Amniotic stem cell (primary cell): ENCODE measurements around the gene ARFGAP2.
A peak's percentile ranks its signal among the peaks of the same experiment; 100 is the strongest.

Experiments used
- DNase-seq: peaks from one replicate; lab custom pipeline; 2025; lab: John Stamatoyannopoulos, UW

The ARFGAP2 gene

DNA sequence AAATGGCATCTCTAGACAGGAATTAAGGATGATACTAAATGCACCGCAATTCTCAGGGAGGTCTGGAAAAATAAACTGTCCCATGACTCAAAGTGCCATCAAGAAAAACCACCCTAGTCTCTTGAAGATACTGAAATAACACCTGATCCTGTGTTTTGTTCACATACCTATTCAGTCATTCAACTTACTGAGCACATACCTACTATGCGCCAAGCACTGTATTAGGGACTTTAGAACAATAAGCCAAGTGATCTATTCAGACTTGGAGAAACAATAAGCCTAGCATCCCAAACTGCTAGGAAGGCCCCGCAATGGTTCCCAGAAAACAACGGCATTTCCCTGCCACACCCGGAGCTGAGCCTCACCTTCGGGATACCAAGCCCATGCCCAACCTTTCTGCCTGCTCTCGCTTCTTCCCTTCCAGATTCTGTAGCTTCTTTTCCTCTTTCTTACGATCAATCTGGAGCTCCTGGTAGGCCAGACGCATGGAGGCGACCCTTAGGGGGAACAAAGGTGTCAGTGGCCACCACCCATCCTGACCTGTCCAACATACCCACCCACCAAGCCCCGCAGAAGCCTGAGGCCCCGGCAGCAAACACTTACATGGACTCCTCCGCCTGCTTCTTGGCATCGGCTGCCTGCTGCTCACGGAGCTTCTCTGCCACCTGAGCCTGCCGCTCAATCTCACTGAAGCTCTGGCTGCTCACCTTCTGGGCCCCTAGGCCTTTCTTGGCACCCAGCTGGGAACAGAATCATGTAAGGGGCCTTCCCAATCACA lies 5.4 kb downstream of the ARFGAP2 start:
- no peak for DNase-seq

DNA sequence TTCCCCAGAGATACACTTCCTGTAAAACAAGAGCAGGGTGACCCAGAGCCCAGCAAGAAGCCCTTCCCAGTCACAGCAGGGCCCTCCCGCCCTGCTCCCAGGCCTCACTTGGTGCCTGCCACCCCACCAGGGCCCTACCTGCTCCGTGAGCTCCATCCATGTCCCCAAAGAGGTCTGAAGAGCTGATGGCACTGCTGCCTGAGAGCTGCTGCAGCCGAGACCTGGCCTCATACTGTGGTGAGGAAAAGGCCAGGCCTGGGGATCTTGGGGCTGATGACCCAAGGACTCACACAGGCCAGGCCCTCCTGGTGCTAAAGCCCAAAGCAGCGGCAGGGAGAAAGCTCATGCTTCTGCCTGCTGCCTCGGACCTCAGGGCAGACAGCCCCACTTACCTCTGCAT lies 10.3 kb downstream of the ARFGAP2 start:
- no peak for DNase-seq

DNA sequence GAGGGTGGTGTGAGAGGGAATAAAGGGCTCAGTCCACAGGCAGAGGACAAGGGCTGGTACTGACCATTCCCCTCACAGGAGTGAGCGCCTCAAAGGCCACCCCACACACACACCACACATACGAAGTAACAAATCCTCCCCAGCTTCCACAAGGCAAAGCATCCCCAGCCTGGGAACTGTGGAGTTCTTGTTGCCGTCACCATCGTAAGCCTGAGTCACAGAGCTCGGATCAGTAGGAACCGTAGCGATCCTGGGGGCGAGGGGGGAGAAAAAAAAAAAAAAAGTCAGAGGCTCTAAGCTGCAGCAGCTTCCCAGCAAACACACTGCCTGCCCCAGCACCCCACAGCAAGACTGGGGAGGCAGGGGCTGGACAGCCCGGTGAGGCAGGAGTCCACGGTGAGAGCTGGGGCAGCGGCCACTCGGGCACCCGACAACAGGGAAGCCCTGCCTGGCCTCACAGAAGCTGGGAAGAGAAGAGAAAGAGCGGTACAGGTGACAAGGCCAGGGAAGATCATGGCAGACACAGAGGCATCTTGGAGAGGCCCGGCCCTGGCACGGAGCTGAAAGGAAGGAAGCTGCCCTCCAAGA lies 11.3 kb downstream of the ARFGAP2 start:
- no peak for DNase-seq

DNA sequence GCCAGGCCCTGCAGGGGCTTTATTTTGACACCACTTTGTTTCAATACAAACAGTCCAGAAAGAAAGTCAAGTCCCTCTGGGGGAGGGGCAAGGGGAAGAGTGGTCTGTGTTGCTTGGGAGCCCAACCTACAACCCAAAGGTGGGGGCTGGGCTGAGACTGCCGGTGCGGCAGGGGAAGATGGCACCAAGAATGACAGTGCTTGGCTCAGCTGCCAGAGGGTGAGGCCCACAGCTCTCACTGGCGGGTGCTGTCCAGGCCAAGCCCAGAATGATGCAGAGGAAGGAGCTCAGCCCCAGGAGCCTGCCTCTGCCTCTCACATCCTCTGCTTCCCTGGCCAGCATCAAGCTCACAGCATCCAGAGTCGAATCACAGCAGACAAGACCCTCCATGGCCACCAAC lies 12.4 kb downstream of the ARFGAP2 start:
- no peak for DNase-seq

DNA sequence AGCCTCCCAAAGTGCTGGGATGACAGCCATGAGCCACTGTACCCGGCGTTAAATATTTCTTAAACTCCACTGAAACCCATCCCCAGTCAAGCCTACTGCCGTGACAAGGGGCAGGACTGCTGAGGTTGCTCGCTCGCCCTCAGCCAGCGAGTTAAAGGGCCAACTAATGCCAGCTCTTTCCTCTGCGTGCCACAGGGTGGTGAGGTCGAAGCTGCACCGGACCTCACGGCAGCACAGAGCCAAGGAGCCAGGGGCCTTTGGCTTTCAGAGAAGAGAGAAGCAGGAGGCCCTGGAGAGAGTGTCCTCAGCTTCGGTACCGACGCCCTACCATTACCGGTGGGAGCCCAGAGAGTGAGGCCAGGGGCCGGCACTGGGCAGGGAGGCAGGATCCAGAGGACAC lies 12.8 kb downstream of the ARFGAP2 start:
- no peak for DNase-seq

DNA sequence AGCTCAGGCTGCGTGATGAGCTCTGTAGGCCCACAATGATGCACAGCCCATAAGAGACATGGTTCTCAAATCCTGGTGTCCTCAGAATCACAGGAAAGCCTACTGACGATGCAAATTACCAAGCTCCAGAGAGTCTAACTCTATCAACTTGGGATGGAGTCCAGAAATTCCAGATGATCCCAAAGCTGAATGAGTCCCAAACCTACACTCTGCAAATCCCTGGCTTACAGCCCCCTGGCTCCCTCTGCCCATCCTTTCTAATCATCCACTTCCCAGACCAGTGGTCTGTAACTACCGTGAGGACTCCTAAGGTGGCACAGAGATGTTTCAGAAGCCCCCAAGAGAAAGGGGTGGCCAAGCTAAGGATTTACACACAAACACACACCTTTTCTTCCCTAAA lies 13.5 kb downstream of the ARFGAP2 start:
- DNase-seq = no peak

DNA sequence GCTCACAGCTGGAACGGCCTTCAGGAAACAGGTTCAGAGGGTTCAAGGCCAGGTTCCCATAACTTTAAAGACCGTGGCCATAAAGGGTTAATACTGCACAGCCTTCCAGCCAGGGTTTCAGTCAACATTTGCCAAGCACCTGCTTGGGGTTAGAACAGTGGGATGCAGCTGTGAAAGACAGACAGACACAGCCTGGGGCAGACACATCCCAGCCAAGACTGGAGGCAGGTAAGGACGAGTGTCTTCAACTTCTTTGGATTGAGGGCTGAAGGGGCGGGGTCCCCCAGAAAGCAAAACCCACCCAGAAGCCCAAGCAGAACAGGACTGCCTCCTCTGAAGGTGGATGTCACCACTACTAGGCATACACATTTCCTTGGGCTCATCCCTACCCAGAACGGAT lies 14.3 kb downstream of the ARFGAP2 start:
- DNase-seq = no peak

DNA sequence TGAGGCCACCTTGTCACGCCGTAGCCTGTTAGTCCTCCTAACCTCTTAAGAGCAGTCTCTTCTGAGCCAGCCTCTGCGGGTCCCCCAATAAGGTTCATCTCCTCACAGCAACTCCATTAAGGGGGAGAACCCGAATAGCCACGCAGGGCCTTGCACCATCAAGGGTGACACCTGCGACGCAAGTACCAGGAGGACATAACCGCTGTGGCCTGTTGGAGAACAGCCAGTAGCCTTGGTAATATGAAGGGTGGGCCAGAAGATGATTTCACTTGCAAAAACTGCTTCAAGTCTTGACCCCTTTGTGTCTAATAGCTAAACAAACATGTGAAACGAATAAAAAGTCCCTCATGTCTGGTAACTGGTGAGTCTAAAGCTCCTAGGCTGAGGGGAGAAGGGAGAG lies 14.8 kb downstream of the ARFGAP2 start:
- no peak for DNase-seq

DNA sequence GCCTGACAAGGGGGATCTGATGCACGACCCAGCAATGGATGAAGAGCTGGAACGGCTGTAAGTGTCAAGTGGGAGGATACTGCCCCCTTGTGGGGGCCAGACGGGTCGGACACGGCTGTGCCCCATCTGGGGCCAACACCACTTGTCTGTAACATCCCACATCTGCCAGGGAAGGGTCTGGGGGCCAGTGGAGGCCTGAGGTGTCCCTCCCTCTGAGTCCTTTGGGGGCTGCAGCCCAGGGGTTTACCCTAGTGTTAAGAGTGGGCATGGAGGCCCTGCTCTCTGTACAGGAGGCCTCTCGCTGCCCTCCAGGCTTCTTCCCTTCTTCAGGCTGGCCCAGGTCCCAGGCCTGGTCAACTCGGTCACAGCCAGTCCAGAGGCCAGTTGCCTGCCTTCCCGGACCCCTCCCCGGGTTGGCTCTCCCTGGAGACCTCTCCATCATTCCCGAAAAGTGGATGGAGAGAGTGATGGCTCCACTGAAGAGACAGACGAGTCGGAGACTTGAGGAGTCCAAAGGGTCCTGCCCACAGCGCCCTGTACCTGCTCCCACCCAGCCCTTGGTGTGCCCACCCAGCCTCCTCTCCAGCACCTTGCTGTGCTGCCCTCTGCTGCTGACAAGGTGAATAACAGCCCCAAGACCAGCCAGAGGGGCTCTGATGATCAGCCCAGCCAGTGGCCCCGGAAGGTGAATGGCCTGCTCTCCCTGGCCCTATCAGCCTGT lies 15.4 kb downstream of the ARFGAP2 start:
- DNase-seq = peak; percentile 17

DNA sequence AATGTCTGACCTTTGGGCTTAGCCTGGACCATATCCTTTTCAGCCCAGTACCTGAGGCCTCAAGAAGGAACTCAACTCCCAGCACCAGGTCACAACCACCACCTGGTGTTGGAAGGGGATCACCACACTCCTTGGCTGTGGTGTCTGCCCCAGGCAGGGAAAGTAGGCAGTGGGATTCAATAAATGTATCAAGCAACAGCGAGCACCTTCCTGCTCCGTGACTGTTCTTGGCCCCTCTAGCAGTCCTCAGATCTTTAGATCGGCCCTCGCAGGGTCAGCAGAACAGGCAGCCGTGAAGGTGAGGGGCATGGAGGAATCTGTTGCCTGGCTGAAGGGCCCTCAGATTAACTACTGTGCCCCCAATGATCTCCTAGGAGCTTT lies 15.9 kb downstream of the ARFGAP2 start:
- no peak for DNase-seq

DNA sequence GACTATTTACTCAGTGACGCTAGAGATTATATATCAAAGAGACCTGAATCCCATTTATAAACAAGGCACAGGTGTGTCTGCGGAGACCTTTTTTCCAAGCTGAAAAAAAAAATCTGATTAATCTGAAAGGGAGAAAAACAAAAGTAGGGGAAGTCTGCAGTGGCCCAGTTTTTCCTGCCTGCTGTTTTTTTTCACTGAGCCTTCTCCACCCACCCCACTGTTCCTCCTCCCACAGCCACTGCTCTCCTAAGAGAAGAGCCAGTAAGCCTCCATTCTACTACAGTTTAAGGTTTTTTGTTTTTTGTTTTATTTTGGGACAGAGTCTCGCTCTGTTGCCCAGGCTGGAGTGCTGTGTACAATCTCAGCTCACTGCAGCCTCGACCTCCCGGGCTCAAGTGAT lies 18.4 kb downstream of the ARFGAP2 start:
- no peak for DNase-seq

DNA sequence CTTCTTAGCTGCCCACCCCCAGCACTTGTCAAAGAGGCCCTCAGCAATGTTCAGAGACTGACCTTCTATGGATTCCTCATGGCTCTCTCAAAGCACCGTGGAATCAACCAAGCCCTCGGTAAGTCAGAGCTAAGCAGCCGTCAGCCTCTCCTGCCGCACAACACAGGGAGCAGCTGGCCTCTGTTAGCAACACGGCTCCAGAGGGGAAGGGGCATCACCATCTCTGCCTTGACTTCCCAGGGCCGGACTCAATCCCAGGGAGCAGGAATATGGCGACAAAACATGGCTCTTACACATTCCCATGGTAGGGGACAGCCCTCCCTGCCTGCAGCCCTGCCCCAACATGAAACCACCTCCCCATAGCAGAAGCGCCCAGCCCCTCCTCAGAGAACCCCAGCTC lies 18.9 kb downstream of the ARFGAP2 start:
- no peak for DNase-seq

DNA sequence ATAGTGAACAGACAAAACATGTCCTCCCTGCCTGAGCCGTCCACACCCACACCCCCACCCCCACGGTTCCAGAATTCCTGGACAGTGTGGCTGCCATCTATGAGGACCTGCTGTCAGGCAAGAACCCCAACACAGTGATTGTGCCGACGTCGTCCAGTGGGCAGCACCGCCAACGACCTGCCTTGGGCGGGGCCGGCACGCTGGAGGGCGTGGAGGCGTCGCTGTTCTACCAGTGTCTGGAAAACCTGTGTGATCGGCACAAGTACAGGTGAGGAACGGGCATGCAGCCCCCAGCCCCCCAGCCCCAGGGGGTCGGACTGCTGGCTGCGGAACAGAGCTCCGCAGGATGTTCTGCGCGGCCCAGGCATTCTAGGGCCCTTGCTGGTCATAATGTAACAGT lies 19.7 kb downstream of the ARFGAP2 start:
- no peak for DNase-seq

DNA sequence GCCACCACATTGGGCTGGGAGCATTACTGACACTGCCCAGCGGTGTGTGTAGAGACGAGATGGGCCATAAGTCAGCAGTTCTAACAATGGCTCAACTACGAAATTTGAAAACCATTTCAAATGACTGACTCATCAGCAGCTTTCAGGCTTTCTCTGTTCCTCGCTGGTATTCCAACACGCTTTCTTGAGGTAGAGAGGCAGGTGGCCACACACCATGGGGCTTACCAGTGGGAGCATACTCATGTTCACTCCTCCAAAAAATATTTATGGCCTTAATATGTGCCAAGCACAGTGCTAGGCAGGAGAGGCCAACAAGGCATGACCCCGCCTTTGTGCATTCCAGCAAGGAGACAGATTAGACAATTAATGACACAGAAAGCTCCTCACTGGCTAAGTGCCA lies 20.3 kb downstream of the ARFGAP2 start:
- DNase-seq = no peak

DNA sequence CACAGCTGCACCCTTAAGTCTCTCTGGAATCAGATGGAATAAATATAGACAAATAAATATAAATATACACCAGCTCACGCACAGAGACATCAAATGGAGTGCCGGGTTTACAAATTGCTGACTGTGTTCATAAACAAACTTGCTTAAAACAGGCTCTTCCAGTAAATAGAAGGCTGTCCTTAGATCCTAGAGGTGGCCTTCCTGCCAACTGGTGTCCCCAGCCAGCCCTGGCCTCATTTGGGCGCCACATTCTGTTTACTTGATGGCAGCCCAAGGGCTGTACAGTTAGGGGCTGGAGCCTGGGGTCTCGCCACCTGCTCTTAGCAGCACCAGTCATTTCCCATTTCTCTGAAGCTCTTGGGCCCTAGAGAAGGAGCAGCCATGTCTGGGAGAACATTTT lies 20.8 kb downstream of the ARFGAP2 start:
- DNase-seq = no peak

DNA sequence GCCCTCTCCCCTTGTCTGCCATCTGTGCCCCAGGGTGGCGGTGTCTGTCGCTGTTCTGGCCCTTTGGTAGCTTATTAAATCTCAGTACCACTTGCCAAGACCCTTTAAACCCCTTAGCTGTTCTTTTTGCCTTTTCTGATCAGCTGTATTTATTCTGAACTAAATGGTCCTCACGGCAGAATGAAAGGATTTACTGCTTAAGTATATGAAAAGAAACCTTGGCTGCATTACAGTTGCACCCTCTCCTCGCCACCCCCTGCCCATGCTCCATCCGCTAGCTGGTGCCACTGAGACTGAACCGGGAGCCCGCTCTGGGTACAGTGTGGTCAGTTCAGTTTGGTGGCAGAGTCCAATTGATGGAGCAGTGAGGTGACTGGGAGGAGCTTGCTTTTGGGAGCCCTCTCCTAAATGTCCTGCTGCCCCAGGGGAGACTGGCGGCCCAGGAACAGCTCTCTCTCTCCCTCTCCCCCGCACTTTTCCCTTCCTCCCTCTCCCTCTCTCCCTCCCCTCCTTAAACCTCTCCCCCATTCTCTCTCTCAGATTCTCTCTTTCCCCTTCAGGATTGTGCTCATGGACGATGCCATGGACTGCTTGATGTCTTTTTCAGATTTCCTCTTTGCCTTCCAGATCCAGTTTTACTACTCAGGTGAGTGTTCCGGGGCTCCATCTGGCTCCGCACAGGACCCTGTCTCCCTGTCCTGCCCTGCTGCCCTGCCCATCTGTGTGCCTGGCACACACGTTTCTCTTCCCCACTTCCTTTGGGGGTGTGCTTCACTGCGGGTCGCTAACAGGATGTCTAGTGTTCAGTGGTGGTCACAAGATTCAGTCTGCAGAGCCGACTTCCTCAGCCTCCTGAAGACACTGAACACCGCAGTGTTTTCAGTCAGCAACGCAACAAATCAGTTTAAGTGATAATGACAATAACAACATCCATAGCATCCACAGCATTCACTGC lies 21.8 kb downstream of the ARFGAP2 start:
- no peak for DNase-seq

DNA sequence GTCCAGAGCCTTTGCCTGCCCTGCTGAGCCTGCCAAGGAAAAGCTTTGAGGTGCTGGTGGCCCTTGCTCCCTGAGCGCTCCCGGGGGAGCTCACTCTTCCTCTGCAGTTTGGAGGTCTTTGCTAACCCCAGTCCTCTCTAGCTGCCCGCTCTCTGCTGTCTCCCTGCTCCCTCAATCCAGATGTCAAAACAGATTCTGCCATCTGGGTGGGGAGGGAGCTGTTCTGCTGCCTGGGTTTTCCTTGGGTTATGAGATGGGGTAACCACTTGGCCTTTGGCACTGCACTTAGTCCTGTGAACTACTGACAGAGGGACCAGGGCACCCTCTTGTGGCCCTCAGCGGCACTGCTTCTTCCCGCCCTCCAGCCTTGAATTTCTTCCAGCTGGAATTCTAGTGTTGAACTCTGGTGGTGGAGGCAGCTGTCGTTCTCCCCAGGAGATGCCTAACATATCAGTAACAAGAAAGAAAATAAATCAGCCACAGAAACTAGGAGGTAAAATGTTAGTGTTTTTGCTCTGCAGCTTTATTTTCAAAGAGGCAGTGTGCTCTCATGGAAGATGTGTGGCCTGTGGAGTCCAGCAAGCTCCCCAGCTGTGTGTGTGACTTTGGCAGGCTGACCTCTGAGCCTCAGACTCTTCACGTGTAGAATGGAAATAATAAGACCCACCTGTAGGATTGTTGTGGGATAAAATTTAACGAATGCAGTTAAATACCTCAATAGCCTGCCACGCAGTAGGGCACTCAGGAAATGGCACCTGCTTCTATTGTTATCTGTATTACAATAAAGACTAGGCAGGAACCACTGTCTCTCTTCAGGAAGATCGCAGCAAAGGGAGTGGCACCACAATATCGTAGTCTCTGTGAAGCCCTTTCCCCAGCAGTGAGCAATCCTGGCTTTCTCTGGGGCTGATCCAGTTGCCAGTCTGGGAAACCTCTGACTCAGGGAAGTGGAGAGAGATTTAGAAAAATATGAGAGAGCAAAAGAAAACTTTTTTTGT lies 23.4 kb downstream of the ARFGAP2 start:
- peak; percentile 36 for DNase-seq

DNA sequence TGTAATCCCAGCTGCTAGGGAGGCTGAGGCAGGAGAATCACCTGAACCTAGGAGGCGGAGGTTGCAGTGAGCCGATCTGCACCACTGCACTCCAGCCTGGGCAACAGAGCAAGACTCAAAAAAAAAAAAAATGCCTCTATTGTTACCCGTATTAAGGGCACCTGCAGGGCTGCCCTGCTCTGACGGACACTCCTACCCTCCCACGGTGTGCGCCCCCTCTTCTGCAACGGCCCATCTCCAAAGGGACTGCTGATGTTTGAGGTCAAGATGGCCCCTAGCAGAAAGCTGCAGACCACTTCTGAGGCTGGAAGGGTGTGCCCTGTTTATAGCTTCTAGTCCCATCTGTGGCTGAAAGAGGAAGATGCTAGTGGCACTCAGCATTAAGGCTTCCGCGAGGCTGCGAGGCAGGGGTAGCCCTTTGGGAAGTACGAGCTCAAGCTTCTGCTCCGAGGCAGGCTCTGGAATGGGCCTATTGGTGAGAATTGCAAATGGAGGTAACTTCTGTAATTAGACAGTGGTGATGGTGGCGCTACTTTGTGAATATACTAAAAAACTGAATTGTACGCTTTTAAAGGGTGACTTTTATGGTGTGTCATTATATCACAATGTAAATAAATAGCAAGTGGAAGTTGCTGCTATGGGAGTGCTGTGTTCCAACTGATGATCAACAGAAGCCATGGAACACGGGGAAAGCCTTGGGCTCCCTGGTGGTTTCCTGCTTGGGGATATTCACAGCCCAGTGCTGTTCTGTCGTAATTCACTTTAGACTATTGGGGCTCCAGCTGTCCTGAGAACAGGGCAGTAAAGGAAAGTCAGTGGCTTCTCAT lies 24.3 kb downstream of the ARFGAP2 start:
- DNase-seq = no peak

DNA sequence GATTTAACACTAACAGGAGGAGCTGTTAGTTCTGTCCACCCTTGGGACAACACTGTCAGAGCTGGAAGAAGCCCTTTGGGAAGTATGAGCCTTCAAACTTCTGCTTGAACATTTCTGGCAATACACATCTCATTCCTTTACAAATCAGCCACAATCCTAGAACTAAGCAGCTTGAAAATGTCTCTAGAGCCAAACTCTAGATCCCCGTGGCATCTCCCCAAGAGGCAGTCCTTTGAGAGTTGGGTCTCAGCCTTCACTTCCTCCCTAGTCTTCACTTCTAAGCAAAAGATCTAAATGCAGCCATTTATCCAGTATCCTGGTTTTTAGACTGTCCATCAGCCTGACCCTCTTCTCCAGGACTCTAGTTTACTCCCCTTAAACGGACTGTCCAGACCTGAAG lies 26.9 kb downstream of the ARFGAP2 start:
- no peak for DNase-seq

DNA sequence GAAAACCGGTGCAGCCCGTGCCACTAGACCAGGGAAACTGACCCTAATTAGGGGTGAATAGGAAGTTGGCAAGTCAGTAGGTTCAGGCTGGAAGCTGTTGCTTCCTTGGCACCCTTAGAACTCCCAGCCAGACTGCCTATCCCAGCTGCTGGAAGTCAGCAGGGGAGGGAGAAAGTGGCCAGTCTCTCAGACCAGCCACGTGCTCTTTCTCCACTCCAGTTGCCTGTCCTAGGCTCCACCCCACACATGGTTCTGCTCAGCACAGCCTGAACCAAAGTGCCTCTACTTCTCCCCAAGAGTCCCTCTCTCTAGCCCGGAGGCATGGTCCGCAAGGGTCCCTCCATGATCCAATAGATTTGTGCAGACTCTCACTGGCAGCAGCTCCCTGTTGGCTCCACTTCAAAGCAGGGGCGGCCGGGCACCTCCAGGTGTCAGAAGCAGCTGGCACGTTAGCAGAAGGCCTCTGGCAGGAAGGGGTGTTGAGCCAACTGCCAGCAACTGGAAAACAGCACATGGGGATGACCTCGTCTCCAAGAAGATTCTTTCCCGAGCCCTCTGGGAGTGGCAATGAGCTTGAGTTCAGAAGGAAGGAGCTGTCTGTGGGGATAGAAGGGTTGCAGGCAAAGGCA lies 27.7 kb downstream of the ARFGAP2 start:
- DNase-seq = no peak
